Mesenteric fat pad (tissue), 1 donor: Measurements from ENCODE around the gene TASP1. TPM values are rescaled to one million over a fixed set of nuclear protein-coding genes. Genes with fewer than 3 reads are reported as not detected.
"Not testable (repeated sequence)": the region's sequence is repeated elsewhere in the genome, so short reads cannot be mapped to it uniquely, and the experiment has no call there.

ENCODE experiments used
- DNase-seq: peaks from one replicate; pipeline ENCODE4 v3.0.0-alpha.2; 2020; ENCODE audit warnings: low spot score
- total RNA-seq: library from RNA; stranded (reverse); fragmentation: NEBNext Ultra II Directional; extraction: Animal tissue kit (Norgen Biotek cat#: 25700); gene quantifications from one replicate; pipeline ENCODE4 v1.2.1, GENCODE V29; 2021
- donor health status: DM: yes; HTN: yes; CAD: no.

TASP1 gene
- total RNA-seq, 1 donor from 2014 or later, result 10.9 TPM

DNA sequence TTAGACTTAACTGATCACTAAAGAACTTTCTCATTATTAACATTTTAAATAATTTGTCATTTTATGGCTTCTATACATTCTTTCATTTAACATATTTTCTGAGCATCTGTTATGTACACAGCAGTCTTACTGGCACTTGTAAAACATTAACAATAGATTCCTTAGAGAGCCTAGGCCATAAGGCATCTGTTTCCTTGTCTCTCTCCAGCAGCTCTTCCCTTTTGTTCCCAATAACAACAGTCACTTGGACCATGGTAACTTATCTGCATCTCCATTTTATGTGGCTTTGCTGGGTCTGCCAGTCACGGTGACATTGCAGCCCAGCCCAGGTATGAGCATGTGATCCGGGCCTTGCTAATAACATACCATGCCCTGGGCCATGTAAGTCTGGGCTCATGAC lies 11.7 kb upstream of the TASP1 start:
- no peak for DNase-seq

DNA sequence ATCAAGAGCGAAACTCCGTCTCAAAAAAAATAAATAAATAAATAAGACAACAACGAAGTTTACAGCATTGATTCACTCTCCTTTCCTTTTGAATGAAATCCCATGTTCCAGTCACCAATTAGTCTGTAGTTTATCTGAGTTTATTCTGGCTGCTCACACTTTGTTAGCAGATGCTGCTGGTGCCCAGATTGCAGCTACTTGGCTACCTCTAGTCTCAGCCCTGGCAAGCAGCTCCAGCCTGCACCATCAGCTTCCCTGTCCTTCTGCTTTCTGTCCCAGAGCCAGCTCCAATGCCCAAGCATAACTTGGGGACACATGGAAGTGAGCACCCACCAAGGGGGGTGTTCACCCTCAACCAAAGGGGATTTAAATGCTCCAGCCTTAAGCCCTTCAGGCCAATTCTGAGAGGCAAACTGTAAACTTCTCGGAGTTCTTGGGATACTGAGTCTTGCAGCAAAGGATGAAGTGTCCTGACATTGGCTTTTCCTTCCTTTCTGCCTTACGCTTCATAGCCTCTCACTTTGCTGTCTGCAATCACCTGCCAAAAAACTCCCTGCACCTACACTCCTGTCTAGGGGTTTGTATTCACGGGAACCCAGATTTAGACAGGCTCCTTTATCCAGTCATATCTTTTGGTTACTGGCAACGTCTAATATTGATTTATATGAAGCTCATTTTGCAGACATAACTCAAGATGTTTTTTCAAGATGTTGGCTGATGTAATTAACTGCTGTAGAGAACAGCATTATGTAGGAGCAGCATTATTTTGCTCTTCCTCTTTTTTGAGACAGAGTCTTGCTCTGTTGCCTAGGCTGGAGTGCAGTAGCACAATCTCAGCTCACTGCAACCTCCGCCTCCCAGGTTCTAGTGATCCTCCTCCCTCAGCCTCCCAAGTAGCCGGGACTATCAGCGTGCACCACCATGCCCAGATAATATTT lies 9.8 kb upstream of the TASP1 start:
- DNase-seq, result no peak

DNA sequence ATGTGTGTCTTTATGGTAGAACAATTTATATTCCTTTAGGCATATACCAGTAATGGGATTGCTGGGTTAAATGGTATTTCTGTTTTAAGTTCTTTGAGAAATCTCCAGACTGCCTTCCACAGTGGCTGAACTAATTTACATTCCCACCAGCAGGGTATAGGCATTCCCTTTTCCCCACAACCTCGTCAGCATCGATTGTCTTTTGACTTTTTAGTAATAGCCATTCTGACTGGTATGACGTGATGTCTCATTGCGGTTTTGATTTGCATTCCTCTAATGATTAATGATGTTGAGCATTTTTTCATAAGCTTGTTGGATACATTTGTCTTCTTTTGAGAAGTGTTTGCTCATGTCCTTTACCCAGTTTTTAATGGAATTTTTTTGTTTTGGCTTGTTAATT lies 5.3 kb upstream of the TASP1 start:
- no peak for DNase-seq

DNA sequence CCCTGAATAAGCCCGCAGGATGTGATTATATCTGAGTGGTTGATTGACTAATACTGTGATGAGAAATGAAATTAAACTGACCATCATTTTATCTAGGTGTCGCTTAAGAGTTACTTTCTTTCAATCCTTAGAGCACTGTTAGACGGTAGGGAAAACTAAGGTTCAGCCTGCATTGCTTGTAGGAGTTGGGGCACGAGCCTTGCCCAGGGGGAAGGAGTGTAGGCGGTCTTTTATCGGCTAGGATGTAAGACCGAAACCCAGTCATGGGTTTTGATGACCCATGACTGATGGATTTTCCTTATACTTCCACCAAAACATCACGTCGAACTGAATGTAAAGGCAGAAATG lies 392 bp upstream of the TASP1 start:
- no peak for DNase-seq

DNA sequence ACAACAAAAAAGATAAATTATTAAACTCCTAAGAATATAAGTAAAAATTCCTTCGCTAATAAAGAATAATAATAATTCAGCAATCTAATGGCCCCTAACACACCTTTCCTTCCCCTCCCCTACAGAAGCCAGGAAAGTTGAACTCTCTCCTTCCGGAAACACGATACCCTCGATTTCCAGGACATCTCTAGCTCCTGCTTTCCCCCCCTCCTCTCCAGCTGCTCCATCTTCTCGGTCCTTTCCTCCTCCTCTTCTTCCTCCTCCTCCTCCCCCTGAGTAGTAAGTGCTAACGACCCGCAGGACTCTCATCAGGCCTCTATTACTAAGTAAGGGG lies 603 bp downstream of the TASP1 start:
- no peak for DNase-seq

DNA sequence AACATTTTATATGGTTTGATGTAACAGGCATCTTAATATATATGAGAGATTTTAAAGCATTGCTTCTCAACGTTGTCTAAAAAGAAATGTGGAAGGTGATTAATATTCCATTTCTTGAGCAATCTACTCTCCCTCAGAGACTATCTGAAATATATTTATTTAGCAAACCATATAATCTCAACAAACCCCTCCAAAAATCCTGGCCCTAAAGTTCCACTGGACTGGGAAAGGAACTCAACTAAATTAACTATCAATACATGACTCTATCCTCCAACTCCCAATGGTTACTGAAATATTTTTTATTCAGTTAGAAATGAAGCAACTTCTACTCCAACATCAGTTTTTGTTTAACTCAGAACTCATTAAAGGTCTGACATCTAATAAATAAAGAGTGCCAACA lies 6.3 kb downstream of the TASP1 start:
- DNase-seq, result no peak

DNA sequence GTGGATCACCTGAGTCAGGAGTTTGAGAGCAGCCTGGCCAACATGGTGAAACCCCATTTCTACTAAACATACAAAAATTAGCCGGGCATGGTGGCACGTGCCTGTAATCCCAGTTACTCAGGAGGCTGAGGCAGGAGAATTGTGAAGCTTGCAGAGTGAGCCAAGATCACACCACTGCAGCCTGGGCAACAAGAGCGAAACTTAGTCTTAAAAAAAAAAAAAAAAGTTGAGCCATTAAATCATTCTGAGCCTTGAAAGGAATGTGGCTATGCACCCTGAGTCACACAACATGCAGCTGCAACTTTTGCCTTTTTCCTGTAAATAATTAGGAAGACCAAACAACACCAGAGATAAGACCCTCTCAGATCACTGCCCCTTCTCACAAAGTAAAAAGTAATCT lies 11.2 kb downstream of the TASP1 start:
- DNase-seq, result not testable (repeated sequence)

DNA sequence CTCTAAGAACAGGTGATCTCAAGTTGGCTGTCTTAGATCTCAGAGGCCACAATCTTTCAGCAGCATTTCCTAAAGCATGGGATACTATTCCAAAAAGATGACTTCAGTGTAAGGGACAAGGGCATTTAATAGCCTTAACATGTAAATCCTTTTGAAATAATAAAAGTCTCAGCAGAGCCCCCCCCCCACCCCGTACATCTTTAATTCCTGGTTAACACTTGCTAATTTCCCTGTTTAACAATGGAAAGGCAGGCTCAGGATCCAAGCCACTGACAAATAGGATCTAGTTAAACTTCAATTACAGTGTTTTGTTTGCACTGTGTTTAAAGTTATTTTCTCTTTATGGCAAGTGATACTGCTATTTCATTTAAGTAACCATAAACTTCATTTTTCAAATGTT lies 12.0 kb downstream of the TASP1 start:
- no peak for DNase-seq

DNA sequence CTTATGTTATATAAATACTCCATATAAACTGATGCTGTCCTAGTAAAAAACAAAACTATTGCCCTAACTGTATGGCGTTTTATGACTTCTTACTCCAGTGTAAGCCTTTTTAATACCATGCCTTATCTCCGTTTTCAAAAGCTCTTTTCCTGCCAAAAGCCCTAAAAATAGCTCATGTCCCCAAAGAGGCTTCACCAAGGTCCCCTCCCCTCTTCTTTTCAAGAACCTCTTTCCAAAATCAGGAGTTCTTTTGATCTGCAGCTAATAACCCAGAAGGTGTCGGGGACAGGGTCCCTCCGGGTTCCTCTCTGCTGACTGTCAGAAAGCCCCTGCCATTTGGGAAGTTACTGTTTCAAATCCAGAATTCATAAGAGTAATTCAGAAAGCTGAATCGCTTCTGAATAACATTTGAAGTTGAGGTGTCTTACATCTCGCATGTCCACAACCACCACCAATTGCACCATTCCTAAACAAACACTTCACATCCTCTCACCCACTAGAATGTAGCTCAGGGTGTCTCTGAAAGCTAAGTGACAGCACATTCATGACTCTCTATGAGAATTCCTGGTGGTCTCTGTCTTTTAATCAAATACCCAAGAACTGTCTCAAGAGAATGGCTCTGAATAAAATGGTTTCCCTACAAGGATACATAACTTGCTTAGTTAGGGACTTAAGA lies 13.3 kb downstream of the TASP1 start:
- DNase-seq, result no peak

DNA sequence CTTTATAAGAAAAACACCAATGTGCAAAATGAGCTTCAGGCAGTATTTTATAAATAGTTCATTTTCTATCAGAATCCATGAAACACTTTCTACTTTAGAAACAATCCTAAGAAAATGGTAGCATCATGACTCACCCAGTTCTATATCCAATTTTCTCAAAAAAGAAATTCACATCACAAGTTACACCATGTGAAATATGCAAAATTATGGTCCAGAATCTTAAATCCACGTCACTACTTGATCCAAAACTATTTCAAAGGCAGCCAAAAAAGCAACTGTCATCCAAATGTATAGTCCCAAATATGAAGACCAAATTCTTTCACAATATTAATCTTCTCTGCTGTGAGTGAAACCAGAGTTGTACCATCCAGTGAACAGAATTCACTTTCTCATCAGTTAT lies 19.3 kb downstream of the TASP1 start:
- not testable (repeated sequence) for DNase-seq

DNA sequence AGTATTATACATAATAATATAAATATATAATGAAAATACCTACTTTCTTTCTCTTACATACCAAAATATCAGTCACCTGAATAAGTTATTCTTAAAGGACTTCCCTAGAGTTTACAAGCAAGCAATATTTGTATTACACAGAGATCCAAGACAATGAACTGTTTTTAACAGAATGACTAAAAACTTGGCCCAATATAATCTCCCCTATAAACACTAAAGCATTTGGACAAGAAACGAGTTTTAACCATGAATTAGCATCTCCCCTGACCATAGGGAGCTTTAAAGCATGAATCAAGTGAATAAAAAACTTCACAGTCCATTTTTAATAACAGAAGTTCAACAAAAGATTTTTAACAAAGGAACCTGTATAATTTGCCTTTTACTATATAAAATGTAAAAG lies 20.3 kb downstream of the TASP1 start:
- not testable (repeated sequence) for DNase-seq

DNA sequence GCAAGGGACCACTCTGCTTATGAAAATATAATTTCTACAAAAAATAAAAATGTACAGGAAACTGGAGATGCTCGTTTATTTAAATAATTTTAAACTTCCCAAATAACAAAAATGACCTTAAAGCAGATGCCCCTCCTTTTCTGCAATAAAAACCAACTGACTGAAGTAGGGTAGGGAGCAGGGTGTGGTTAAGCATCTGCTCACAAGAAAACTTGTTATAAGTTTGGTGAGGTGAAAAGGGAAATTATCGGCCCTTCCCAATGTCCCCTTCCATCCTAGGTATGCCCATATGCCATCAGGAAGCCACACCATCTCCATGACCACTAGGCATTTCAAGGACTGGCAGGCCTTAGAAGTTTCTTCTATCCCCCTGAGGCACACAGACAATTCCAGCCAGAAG lies 21.1 kb downstream of the TASP1 start:
- not testable (repeated sequence) for DNase-seq

DNA sequence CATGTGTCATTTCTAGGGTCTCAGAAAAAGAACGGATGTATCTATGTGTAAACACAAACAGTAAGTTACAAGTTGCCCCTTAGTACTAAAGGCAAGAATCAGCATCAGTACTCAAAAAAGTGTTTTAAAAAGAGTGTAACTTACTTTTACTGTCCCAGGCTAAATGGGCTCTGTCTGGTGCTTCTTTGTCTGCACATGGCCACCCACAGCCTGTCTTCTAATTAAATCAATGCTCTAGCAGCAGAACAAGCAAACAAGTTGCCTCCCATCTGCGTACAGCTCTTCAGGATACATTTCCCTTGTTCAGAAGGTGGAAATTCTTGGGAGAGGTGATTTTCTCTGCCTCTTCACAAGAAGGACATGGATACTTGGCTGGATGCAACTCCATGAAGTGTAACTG lies 22.0 kb downstream of the TASP1 start:
- DNase-seq, result not testable (repeated sequence)

DNA sequence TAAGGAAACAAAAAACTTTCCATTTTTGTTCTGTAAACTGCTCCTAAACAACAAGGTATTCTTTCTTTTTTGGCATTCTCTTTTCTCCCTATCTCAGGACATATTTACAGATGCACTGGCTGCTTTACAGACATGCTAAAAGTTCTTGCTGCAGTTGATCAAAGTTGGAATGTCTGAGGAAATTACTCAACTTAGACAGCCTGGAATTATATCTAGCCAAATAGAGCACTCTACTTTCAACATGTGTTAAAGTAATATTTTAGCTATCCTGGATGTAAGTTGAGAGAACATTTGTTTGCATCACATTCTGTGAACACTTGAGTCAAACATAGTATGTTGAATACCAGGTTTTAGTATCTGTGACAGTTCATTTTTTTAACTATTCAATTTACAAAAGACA lies 24.8 kb downstream of the TASP1 start:
- DNase-seq, result no peak

DNA sequence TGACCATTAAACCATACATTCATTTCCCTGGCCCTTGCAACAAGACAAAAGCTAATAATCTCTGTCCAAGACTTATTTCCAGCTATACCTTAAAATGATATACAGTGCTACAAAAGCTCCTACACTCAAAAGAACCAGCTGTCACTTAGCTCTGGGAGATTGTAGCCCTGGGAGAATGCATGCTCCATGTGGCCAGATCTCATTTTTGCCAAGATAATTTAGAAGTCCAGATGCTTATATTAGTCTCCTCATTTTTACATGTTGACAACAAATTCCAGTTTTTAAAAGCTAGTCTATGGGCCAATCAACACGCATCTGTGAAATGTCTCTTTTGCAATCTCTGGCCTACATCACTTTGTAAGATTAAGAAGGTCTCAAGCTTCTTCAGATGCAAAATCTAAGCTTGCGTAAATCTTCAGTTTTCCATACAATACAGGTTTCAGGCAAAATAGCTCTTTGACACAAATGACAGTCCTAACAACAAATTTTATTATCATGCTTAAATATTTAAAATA lies 27.1 kb downstream of the TASP1 start:
- DNase-seq, result no peak

DNA sequence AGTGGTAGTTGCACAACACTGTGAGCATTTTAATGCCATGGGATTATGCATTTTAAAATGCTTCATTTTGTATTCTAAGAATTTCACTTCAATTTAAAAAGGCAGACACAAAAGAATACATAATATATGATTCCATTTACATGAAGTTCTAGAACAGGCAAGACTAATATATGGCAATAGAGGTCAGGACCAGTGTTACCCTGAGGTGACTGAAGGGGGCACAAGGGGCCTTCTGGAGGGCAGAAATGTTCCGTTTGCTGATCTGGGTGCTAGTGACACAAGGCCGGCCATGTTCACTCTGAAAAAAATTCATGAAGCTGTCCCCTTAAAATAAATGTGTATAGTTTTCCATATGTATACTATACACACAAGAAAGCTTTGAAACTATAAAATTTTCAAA lies 28.5 kb downstream of the TASP1 start:
- DNase-seq, result no peak

DNA sequence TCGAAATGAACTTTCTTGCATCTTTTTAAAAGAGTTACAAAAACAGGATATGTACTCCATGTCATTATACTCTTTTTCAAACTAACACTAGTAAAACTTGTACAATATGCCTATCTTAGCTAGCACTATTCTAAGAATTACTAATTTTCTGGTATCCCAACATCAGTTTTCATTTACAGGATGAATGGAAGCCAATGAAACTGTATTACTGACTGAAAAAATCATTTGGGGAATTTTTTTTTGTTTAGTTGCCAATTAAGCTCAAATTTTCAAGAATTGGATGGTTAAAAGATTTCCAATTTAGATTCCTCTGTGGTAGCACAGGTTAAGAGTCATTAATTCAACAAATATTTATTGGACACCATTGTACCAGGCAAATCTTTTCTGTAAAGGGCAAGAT lies 30.7 kb downstream of the TASP1 start:
- no peak for DNase-seq

DNA sequence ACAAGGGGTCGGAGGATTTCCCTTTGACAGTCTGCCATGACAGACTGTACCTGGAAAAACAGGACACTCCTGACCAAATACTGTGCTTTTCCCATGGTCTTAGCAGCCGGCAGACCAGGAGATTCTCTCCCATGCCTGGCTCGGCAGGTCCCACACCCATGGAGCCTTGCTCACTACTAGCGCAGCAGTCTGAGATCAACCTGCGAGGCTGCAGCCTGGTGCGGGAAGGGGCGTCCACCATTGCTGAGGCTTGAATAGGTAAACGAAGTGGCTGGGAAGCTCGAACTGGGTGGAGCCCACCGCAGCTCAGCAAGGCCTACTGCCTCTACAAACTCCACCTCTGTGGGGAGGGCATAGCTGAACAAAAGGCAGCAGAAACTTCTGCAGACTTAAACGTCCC lies 45.3 kb downstream of the TASP1 start:
- not testable (repeated sequence) for DNase-seq

DNA sequence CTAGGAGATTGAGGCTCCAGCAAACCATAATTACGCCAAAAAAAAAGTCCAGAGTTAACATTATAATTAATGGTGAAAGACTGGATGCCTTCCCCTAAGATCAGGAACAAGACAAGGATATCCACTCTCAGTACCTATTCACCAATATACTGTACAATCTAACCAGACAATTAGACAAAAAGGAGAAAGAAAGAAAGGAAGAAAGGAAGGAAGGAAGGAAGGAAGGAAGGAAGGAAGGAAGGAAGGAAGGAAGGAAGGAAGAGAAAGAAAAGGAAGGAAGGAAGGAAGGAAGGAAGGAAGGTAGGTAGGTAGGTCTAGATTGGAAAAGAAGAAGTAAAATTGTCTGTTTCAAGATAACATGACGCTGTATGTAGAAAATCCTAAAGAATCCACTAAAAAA lies 50.7 kb downstream of the TASP1 start:
- DNase-seq, result no peak

DNA sequence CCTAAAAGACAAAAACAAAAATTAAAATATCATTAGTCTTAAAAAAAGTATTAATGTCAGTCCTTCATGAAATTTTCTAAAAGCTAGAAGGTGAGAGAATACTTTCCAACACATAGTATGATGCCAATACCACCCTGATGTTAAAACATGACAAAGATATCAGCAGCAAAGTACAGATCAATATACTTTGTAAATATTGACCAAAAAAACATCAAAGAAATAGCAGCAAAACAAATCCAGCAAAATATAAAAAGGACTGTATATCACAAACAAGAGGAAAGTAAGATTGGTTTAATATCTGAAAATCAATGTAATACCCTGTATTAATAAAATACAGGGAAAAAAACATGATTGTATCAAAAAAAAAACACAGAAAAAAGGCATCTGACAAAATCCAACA lies 51.4 kb downstream of the TASP1 start:
- no peak for DNase-seq

DNA sequence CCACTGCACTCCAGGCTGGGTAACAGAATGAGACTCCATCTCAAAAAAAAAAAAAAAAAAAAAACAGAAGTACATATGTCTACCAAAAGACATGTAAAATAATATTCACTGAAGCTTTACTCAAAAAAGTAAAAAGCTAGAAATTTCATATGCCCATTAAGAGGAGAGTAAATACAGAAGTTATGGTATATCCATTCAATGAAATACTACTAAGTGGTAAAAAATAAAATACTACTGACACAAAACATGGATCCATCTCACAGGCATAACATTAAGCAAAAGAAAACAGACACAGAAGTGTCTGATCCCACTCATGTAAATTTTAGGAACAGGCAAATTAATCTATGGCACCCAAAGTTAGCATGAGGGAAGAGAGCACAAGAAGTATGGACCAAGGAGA lies 52.6 kb downstream of the TASP1 start:
- no peak for DNase-seq

DNA sequence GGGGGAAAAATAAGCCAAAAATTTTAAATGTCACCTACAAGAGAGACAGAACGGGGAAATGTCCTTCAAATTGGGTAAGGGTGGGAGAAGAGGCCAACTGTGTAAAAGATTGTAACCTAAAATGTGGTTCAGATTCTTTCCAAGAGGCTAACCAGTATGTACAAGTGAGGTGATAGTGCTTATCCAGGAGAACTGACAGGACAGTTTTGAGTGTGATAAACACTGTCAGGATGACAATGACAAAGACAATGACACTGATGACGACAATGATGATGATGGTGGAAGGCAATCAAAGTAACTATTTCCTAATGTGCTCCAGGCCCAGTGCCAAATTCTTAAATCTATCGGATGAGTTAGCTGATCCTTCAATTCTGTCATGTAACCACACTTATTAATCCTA lies 57.3 kb downstream of the TASP1 start:
- no peak for DNase-seq

DNA sequence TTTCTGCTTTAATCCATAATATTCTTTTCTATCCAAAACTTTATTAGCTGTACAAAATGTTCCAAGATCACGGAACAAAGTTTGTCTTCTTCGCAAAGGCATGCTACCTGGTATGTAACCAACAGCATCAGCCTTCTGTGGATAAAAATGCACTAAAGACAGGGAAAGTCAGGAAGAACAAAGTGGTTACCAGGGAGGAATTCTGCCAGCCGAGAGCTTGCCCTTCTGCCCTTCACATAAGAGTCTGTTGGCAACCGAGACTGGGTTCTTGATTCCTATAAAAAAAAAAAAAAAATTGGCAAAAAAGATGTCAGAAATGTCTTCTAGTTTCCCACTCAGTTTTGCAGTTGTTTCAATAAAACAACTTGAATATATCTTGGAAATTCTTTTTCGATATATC lies 58.0 kb downstream of the TASP1 start:
- no peak for DNase-seq
